HG02571 (cell line): Measurements from ENCODE around the gene PLEKHJ1.
A peak's percentile ranks its signal among the peaks of the same experiment; 100 is the strongest.

Source experiments
- ATAC-seq: cut with Tn5 transposase; IDR thresholded peaks from one replicate; pipeline ENCODE4 v1.9.1; 2021; ENCODE audit warnings: mild to moderate bottlenecking, moderate library complexity; ENCODE audit not compliant: unreplicated experiment

The PLEKHJ1 gene

DNA sequence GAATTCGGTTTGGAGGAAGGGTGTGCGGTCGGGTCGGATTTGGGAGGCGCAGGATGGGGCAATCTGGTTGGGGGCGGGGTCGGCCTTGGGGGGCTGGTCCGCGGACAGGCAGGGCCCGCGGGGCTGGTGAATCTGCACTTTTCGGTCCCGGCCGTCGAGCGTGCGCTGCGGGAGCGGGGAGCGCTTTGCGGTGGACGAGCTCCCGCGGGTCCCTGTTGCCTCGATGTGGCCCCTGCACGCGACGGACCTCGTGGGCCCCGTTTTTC lies 34.0 kb upstream of the PLEKHJ1 start:
- no peak for ATAC-seq

DNA sequence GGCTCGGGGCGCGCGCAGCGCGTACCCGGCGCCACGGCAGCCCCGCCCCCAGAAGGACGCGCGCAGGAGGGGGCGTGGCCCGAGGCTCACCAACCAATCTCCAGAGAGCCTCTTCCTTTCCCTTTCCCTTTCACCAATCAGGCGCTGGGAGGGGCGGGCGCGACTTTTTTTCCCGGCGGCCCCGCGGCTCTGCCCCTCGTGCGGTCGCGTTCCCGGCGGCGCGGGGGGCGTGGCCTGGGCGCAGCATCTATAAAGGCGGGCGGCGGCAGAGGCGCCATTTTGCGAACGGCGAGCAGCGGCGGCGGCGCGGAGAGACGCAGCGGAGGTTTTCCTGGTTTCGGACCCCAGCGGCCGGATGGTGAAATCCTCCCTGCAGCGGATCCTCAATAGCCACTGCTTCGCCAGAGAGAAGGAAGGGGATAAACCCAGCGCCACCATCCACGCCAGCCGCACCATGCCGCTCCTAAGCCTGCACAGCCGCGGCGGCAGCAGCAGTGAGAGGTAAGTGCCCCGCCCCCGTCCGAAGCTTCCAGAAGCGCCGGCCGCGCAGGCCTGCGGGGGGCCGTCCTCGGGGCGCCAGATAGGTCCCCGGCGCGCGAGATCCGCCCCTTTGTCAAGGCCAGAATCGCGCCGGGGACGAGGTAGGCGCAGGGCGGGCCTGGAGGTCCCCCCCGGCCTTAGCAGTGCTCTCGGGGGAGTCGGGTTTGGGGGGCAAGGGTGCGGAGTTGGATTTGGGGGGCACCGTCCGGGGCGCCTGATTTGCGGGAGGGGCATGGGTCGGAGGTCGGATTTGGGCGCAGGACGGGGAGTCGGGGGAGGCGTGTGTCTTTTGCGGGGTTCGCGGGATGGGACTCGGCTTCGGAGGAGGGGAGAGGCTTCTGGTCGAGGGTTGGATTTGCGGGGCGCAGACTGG lies 33.4 kb upstream of the PLEKHJ1 start:
- peak; percentile 45 for ATAC-seq

DNA sequence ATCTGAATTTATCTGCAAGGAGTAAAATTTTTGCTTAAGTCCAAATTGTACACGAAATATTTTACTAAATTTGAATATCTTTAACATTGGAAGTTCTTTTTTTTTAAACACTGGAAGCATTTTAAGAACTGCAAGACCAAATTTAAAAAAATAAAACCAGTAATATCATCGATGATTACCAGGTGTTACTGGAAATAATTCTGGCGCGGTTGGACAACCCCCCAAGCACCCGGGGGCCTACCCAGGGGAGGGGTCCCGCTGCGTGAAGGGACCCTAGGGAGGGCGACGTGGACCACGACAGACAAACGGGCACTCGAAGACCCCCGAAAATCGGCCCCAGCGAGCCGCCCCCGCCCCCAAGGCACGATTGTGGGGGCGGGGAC lies 32.7 kb upstream of the PLEKHJ1 start:
- ATAC-seq = no peak

DNA sequence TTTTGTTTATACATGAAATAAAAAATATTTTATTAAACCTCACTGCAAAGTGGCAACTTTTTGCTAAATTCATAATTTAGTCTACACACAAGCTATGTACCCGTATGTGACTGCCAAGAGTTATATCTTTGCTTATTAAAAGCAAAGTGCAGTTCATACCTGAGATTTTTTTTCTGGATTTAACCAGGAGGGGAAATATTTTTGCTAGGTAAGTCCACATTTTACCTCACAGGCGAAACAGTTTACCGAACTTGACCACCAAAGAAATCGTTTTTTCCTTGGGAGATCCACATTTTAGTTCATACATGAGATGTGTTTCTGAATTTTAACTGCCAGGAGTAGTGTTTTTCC lies 32.3 kb upstream of the PLEKHJ1 start:
- ATAC-seq = no peak

DNA sequence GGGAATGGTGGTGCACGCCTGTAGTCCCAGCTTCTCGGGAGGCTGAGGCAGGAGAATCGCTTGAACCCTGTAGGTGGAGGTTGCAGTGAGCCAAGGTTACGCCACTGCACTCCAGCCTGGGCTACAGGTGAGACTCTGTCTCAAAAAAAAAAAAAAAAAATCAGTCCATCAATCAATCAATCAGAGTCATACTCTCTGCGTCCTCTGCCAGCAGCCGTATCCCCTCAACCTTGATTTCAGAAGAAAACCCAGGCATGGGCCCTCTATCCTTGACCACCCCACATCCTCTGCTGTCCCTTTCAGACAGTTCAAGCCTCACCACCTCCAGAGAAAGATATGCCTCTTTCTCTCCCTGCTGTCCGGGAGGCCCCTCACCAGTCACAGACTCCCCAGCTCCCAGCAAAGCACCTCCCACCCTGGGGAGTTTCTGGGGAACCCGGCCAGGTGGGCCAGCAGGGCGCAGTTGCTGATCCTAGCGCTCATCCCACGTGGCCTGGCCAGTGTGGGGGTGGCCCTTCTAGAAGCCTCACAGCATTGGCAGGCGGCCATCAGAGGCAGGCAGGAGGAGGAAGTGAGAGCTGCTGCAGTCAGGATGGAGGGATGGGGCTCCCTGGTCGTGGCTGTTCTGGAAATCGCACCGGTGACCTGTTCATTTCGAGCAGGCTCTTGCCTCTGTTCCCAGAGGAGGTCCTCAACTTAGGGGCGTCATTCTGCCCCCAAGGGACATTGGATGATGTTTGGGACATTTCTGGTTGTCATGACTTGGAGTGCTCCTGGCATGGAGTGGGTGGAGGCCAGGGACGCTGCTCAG lies 30.3 kb upstream of the PLEKHJ1 start:
- no peak for ATAC-seq

DNA sequence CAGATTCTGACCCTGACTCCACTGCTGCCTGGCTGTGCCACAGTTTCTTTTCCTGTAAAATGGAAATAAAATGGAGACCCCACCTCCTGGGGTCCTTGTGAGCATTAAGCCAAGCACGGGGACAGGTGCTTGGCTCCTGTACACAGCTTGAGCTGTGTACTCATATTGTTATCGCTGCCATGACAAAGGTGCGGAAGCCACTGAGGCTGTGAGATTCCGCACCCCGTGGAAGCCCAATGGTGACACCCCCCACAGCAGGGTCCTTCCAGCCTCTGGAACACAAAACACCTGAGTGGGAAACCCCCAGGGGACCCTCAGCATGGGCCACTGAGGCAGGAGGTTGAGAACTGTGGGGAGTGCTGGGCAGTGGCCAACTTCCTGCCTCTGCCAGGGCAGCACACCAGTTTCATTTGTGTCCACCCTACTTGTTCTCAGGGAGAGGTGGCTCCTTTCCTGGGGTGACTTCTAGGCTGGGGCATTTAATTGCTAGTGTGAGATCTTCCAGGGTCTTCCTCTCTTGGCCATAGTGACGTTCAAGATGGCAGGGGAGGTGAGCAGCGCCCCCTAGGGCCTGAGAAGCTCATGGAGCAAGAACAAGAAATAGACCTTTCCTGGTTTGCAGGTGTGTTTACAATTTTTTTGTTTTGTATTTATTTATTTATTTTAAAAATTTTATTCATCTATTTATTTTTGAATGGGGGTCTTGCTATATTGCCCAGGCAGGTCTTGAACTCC lies 25.5 kb upstream of the PLEKHJ1 start:
- ATAC-seq = no peak

DNA sequence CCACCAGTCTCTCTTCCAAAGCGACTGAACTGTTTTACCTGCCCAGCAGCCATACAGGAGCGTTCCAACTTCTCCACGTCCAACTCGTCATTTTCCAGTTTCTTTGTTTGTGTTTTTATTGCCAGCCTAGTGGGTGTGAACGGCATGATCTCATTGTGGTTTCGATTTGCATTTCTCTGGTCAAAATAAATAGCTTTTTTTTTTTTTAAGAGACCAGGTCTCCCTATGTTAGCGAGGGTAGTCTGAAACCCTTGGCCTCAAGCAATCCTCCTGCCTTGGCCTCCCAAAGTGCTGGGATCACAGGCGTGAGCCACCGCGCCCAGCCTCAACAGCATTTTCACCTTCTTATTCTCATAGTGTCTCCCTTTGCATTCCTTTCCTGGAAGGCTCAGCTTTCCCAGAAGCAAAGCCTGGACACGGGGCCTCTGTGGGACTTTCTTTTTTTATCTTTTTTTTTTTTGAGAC lies 24.2 kb upstream of the PLEKHJ1 start:
- no peak for ATAC-seq

DNA sequence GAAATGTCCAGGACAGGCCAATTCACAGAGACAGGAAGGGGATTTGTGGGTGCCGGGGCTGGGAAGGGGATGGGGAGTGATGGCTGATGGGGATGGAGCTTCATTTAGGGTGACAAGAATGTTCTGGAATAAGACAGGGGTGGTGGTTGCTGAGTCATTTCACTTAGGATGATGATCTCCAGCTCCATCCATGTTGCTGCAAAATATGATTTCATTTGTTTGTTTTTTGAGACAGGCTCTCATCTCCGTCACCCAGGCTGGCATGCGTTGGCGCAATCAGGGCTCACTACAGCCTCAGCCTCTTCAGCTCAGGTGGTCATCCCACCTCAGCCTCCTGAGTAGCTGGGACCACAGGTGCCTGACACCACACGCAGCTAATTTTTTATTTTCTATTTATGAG lies 23.2 kb upstream of the PLEKHJ1 start:
- no peak for ATAC-seq

DNA sequence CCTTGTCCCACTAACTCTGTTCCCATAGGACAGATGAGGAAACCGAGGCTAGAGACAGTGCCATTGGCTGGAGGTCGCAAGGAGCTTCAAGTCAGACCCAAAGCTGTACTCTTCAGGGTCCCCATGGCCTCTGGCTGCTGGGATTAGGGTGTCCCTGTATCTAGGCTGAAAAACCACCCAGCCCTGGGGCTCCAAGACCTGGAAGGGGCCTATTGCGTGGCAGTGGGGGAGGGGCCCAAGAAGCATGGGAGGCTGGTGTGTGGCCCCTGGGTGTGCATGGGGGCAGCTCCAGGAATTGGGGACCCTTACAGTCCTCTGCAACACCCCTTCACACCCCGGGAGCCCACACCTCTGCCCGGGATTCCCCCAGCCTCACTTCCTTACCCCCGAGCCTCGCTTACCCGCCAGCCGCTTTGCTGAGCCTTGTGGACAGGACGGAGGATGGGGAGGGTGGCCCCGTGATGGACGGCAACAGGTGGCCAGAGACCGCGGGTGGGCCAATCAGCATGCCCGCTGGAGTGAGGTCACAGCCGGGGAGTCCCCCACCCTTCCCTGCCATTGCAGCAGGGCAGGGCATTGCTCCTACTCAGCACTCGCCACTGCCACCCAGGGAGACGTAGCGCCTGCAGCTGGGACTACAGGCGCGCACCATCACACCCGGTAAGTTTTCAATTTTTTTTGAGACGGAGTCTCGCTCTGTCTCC lies 20.0 kb upstream of the PLEKHJ1 start, which contains the start of gene JSRP1:
Gene JSRP1, minus strand, starts transcription at position 436 of the 704 bp plus-strand sequence. CDS start 1,103 bp downstream, outside the sequence.
- no peak for ATAC-seq

DNA sequence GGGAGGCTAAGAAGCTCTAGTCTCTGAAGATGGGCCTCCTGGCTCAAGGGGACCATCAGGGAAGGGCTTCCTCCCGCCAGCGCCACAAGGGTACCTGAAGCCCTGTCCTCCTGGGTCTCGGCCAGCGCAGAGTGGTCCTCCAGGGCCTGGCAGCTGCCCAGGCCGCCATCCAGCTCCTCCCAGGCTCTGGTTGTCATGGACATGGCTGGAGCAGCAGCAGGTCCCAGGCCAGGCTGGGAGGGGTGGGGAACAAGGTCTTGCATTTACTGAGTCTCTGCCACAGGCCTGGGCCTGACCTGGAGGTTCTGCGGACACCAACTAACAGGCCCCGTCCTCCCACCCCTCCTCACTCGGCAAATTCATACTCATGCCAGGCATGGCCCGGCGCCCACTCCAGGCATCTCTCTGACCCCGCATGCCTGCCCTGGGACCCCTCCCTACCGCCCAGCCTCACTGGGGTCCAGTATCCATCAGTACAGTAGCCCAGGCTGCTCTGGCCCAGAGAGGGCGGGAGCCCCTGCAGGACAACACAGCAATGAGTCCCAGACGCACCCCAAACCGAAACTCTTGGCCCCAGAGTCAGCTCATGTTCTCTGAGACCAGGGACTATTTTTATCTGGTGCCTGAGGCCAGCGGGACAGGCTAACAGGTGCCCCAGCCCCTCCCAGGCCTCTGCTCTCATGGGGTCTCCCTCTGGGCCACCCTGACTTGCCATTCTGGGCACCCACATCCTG lies 19.1 kb upstream of the PLEKHJ1 start:
- no peak for ATAC-seq

DNA sequence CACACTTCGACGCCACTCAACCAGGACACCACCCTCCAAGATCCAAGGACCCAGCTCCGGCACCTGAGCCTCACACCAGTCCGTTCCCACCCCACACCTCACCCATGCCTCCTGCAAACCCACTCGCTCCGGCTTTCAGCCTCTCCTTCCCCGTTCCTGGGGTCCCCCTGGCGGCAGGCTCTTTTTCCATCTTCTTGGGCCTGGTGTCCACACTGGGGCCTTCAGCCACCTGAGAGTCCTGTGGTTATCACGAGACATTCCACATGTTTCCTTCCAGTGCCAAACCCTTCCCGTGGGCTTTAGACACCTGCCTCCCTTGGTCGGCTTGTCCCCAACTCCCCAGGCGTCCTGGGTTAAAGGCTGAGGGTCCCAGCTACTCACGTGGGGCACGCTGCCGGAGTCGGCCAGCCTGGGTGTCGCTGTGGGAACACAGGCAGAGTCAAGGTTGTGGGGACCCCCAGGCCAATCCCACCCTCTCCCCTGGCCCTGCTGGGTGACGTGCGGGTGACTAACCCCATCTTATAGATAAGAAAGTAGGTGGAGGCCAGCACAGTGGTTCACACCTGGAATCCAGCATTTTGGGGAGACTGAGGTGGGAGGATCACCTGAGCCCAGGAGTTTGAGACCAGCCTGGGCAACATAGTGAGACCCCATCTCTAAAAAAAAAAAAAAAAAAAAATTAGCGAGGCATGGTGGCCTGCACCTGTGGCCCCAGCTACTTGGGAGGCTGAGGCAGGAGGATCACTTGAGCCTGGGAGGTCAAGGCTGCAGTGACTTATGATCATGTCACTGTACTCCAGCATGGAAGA lies 18.1 kb upstream of the PLEKHJ1 start:
- no peak for ATAC-seq

DNA sequence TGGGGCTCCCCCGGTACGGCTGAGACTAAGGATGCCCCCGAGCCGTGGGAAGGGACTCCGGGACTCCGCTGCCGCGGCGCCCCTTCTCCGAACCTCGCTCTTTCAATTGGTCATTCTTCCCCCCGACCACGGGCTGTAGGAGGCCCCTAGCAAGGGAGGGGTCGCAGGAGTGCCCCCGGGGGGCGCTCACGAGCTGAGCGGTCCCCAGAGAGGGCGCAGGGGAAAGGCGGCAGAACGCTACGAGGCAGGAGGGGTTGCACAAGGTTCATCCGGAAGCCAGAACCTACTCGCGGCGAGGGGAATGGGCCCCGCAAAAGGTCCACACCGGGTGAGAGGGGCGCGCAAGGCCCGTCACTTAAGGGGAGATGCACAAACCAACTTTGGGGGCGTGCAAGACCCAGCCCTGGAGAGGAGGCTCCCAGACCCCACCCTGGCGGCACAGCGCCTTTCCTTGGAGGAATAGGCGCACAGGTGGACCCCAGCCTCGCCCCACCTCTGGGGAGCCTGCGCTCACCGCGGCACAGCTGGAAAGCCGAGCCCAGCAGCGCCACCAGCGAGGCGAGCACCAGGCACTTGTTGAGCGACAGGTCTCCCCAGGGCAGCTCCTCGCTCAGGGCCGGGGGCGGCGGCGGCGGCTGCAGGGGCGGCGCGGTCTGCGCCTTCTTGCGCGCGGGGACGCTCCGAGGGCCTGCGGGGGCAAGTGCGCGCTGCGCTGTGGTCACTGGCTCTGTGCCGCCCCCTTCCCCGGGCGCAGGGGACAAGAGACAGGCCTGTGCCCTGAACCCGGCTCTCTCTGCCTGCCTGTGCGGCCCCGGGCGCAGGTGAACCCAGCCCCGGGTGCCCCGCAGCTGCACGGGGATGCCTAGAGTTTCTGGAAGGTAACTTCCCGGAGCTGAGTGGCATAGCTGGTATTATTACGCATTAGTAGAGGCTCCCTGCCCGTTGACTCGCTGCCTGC lies 17.3 kb upstream of the PLEKHJ1 start:
- no peak for ATAC-seq

DNA sequence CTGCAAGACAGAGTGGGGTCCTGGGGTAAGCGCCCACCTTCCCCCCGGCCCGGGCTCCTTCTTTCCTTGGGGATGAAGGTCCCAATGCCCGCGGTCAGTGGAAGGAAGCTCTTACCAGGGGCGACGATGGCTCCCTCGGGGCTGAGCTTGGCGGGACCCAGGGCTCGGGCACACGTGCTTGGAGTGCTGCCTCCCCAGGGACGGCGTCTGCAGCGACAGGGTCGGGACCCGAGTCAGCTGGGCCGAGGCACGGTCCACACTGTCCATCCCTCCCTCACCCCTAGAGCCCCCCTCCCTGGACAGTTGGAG lies 16.6 kb upstream of the PLEKHJ1 start:
- ATAC-seq = no peak

DNA sequence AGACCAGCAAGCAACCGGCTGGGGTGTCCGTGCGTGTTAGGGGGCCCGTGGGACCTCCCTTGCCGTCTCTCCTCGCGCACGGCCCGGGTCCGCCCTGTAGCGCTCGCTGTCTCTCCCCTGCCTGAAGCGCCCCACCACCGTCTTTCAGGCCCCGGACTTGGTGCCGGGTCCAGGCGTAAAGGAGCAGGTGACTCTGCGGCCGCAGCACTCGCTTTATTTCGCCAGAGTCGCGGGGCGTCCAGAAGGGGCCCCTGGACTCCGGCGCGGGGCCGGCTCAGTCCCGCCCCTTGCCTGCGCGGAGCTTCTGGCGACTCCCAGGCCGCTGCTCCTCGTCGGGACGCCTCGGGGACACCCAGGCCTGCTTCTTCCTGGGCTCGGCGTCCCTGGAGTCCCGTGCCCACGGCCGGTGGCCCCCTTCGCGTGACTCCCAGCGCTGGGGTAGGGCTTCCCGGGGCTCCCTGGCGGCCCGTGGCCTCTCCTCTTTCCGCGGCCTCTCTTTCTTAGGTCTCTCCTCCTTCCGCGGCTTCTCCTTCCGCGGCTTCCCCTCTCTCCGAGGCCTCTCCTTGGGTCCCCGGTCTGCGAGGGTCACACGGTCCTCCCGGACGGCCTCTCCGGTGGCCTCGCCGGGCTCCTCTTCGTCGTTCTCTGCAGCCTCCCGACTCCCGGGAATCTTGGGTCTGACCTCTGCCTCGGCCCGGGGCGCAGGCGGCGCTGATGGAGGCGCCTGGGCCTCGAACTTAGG lies 16.1 kb upstream of the PLEKHJ1 start:
- ATAC-seq = no peak

DNA sequence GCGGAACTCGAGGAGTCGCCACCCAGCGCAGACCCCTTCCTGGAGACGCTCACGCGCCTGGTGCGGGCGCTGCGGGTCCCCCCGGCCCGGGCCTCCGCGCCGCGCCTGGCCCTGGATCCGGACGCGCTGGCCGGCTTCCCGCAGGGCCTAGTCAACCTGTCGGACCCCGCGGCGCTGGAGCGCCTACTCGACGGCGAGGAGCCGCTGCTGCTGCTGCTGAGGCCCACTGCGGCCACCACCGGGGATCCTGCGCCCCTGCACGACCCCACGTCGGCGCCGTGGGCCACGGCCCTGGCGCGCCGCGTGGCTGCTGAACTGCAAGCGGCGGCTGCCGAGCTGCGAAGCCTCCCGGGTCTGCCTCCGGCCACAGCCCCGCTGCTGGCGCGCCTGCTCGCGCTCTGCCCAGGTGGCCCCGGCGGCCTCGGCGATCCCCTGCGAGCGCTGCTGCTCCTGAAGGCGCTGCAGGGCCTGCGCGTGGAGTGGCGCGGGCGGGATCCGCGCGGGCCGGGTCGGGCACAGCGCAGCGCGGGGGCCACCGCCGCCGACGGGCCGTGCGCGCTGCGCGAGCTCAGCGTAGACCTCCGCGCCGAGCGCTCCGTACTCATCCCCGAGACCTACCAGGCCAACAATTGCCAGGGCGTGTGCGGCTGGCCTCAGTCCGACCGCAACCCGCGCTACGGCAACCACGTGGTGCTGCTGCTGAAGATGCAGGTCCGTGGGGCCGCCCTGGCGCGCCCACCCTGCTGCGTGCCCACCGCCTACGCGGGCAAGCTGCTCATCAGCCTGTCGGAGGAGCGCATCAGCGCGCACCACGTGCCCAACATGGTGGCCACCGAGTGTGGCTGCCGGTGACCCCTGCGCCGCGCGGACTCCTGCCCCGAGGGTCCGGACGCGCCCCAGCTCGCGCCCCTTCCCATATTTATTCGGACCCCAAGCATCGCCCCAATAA lies 15.3 kb upstream of the PLEKHJ1 start:
- no peak for ATAC-seq

DNA sequence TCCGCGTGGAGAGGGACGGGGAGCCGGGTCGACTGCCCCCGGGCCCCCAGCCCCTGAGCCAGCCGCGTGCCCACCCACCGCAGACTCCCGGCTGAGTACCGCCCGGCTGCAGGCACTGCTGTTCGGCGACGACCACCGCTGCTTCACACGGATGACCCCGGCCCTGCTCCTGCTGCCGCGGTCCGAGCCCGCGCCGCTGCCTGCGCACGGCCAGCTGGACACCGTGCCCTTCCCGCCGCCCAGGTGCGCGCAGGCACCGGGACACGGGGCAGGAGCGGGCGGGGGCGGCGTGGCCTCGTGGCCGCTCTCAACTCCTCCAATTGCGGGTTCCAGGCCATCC lies 14.6 kb upstream of the PLEKHJ1 start:
- no peak for ATAC-seq
